ENCODE results near the gene NME8.

DNA sequence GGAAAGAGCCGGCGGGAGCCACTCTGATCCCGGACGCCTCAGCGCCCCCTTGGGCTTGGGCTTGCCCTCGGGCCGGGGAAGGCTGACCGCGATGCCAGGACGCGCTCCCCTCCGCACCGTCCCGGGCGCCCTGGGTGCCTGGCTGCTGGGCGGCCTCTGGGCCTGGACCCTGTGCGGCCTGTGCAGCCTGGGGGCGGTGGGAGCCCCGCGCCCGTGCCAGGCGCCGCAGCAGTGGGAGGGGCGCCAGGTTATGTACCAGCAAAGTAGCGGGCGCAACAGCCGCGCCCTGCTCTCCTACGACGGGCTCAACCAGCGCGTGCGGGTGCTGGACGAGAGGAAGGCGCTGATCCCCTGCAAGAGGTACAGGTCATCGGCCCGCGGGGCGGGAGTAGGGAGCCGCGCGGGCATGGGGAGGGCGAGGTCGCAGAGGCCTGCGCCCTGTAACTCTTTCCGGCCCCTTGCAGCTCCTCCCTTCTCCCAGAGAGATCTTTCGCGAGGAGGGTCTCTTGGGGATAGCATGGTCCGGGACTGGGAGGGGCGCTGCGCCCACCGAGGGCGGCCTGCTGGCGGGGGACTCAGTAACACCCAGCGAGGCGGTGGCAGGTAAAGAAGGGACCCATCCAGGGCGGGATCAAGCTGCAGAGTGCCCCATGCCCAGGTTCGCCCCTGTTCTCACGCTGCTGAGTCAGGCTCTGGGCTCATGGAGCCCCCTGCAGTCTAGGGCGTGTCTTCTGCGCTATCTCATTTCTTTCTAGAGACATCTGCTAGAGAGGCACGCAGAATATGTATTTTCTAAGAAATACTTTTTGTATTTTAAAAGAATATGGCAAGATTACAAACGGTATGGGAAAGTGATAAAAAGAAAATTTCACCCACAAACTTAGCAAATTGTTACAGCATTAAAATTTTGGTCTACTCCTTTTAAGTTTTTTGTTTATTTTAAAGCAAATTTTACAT lies 72.7 kb downstream of the NME8 start:
- no peak for TF ChIP-seq TAF1 (IDR thresholded peaks at IDR 0.05; ENCODE audit: low read depth)
- no peak for TF ChIP-seq EP300 (IDR thresholded peaks at IDR 0.05; ENCODE audit: borderline replicate concordance)
- no peak for TF ChIP-seq ZBTB7A (IDR thresholded peaks at IDR 0.05; ENCODE audit: low read depth)
- no peak for TF ChIP-seq RAD21 (IDR thresholded peaks at IDR 0.05; ENCODE audit: low read depth)
- no peak for TF ChIP-seq CEBPB (IDR thresholded peaks at IDR 0.05)
- TF ChIP-seq, protein P1, sequence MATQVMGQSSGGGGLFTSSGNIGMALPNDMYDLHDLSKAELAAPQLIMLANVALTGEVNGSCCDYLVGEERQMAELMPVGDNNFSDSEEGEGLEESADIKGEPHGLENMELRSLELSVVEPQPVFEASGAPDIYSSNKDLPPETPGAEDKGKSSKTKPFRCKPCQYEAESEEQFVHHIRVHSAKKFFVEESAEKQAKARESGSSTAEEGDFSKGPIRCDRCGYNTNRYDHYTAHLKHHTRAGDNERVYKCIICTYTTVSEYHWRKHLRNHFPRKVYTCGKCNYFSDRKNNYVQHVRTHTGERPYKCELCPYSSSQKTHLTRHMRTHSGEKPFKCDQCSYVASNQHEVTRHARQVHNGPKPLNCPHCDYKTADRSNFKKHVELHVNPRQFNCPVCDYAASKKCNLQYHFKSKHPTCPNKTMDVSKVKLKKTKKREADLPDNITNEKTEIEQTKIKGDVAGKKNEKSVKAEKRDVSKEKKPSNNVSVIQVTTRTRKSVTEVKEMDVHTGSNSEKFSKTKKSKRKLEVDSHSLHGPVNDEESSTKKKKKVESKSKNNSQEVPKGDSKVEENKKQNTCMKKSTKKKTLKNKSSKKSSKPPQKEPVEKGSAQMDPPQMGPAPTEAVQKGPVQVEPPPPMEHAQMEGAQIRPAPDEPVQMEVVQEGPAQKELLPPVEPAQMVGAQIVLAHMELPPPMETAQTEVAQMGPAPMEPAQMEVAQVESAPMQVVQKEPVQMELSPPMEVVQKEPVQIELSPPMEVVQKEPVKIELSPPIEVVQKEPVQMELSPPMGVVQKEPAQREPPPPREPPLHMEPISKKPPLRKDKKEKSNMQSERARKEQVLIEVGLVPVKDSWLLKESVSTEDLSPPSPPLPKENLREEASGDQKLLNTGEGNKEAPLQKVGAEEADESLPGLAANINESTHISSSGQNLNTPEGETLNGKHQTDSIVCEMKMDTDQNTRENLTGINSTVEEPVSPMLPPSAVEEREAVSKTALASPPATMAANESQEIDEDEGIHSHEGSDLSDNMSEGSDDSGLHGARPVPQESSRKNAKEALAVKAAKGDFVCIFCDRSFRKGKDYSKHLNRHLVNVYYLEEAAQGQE (IDR thresholded peaks at IDR 0.05; ENCODE audit: low read depth), result no peak
- TF ChIP-seq NFIC (IDR thresholded peaks at IDR 0.05), result no peak
- no peak for TF ChIP-seq YY1 (IDR thresholded peaks at IDR 0.05; ENCODE audit: low read depth)
- TF ChIP-seq TEAD4 (IDR thresholded peaks at IDR 0.05), result no peak
- TF ChIP-seq FOXM1 (IDR thresholded peaks at IDR 0.05; ENCODE audit: borderline replicate concordance, low read depth), result no peak

Data from Ishikawa (cell line).